Glomerular endothelial cell (primary cell): Measurements from ENCODE around the gene CCDC51. TPM values are rescaled to one million over a fixed set of nuclear protein-coding genes. Genes with fewer than 3 reads are reported as not detected.

Experiments
- DNase-seq: peaks from one replicate; pipeline ENCODE4 v3.0.0-alpha.2; 2011; ENCODE audit warnings: low read depth, low spot score; ENCODE audit errors: extremely low read depth
- total RNA-seq: library from RNA; depleted of rRNA; stranded (reverse); fragments of >200 nt; gene quantifications from 2 replicates; pipeline ENCODE4 v1.2.3, GENCODE V29; 2015

The CCDC51 gene
- total RNA-seq, 1 donor from 2014 or later: 12.7 TPM

DNA sequence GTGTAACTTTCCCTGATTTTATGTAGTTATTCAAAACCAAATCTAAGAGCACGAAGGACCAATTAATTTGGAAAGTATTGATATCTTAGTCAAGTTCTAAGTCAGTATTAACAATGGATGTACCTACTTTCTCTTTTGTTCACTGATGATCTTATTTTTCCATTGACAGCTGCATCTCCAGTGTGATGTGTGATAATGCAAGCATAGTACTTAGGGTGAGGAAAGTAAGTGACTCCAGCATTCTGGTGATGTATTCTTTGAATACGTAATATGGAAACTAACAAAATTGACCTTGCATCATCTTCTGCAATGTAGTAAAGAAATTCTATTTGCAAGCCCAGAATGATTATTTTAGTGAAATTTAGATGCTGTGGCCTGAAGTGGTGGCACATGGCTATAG is 45.5 kb downstream of the CCDC51 start:
- no peak for DNase-seq

DNA sequence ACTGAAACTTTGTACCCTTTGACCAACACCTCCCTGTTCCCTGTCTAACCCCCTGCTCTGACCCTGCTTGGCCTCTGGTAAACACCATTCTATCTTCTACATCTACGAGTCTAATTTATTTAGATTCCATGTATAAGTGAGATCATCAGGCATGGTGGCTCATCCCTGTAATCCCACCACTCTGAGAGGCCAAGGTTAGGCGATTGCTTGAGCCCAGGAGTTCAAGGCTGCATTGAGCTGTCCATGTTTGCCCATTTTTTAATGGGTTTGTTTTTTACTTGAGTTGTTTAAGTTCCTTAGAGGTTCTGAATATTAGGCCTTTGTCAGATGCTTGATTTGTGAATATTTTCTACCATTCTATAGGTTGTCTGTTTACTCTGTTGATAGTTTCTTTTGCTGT is 51.0 kb downstream of the CCDC51 start:
- DNase-seq: no peak

GRCh38 chr3:48387634-48388033 is 52.3 kb downstream of the CCDC51 start:
- DNase-seq: no peak

Other genes starting within 250 kb of the CCDC51 start
- gene CAMP, start 216.6 kb downstream of the CCDC51 start, total RNA-seq: not detected in 2 replicates
- 2.2 and 4.7 TPM in 2 replicates for gene ZNF589, start 199.0 kb downstream of the CCDC51 start, total RNA-seq
- gene NME6, start 138.8 kb downstream of the CCDC51 start, total RNA-seq: 22.3 and 22.9 TPM in 2 replicates
- not detected in 2 replicates for gene SPINK8, start 106.5 kb downstream of the CCDC51 start, total RNA-seq
- gene FBXW12, start 67.9 kb downstream of the CCDC51 start, total RNA-seq: not detected in 2 replicates
- 35.3 and 35.4 TPM in 2 replicates for gene PLXNB1, start 10.0 kb downstream of the CCDC51 start, total RNA-seq
- 390 and 429 TPM in 2 replicates for gene TMA7, start 138 bp upstream of the CCDC51 start, total RNA-seq
- 4.7 and 8.6 TPM in 2 replicates for gene ATRIP, start 6.6 kb upstream of the CCDC51 start, total RNA-seq
- 297 and 305 TPM in 2 replicates for gene SHISA5, start 64.1 kb upstream of the CCDC51 start, total RNA-seq
- gene PFKFB4, start 116.7 kb upstream of the CCDC51 start, total RNA-seq: 6.5 and 10.7 TPM in 2 replicates
- gene UCN2, start 123.7 kb upstream of the CCDC51 start, total RNA-seq: 0.24 and 1.2 TPM in 2 replicates
- gene COL7A1, start 155.2 kb upstream of the CCDC51 start, total RNA-seq: 20.0 and 25.0 TPM in 2 replicates
- gene UQCRC1, start 169.5 kb upstream of the CCDC51 start, total RNA-seq: 207 and 225 TPM in 2 replicates
- not detected in 2 replicates for gene TMEM89, start 181.7 kb upstream of the CCDC51 start, total RNA-seq
- 26.4 and 31.1 TPM in 2 replicates for gene SLC26A6, start 195.3 kb upstream of the CCDC51 start, total RNA-seq
- gene CELSR3, start 222.8 kb upstream of the CCDC51 start, total RNA-seq: 1.1 and 2.2 TPM in 2 replicates
- 18.6 and 34.7 TPM in 2 replicates for gene NCKIPSD, start 245.8 kb upstream of the CCDC51 start, total RNA-seq